ENCODE data around the gene ACTR6. TPM values are rescaled to one million over a fixed set of nuclear protein-coding genes. Genes with fewer than 3 reads are reported as not detected.

The ACTR6 gene
- total RNA-seq, 1 experiment from 2014 or later, result 34.9 TPM

DNA sequence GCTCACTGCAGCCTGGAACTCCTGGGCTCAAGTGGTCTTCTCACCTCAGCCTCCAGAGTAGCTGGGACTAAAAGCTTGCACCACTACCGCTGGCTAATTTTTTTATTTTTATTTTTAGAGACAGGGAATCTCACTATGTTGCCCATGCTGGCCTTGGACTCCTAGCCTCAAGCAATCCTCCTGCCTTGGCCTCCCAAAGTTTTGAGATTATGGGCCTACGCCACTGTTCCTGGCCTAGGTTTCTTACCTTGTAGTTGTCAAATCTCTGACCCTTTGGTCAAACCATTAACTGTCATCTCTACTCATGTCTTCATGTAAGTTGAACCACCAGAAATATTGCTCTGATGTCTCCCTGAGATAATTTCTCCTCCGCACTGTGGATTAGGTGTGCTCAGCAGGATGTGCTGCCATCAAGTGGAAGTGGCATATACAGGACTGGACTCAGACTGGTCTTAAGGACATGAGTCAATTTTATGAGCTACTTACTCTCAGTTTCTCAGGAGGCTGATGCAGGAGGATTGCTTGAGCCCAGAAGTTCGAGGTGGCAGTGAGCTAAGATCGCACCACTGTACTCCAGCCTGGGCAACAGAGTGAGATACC is 28.5 kb downstream of the ACTR6 start:
- Mint-ChIP-seq H3K27me3 (ENCODE audit: low read depth) (no peaks in the 10 kb centered on the region), H3K4me3 (no peak overlapping the region), H3K9me3 (no peaks in the 10 kb centered on the region), H3K36me3 (ENCODE audit: insufficient read depth in 1 of 3, low read depth in 3 of 3) (peaks cover 0 to 21% (median 5%) of the 10 kb centered on the region in 3 experiments; a peak in 3 of 7 replicates), H3K4me1 (0 out of 4 replicates have a peak, but pooled peaks cover 0 to 1% of the 10 kb centered on the region in 2 experiments), H3K27ac (peak overlapping the region in 1 of 3 experiments; percentile 9; a peak in 1 of 7 replicates)
- Histone ChIP-seq H3K27me3 (ENCODE audit: insufficient read depth, low read length) (no peaks in the 10 kb centered on the region), H3K4me1 (ENCODE audit: insufficient read depth, low read length) (no peaks in the 10 kb centered on the region), H2BK15ac (ENCODE audit: low read depth, low read length) (no peak overlapping the region), H4K8ac (replicated peaks; ENCODE audit: insufficient read length, low read depth, low read length) (no peak overlapping the region), H3K27ac (ENCODE audit: insufficient read length, low read depth, low read length) (no peak overlapping the region), H2BK20ac (ENCODE audit: low read depth, low read length, poor library complexity, severe bottlenecking) (no peak overlapping the region), H3K18ac (ENCODE audit: insufficient read length, low read depth, low read length) (no peak overlapping the region), H3K79me2 (ENCODE audit: insufficient read depth, low read length) (no peaks in the 10 kb centered on the region), H2BK120ac (ENCODE audit: low read depth, low read length, poor library complexity, severe bottlenecking) (no peak overlapping the region), H3T11ph (ENCODE audit: low read length) (no peak overlapping the region), H4K20me1 (ENCODE audit: control insufficient read depth, insufficient read depth, insufficient read length) (no peaks in the 10 kb centered on the region), H3K4ac (ENCODE audit: low read depth, low read length) (no peak overlapping the region), H2BK12ac (ENCODE audit: insufficient read length, low read depth, low read length) (no peak overlapping the region), H2AFZ (ENCODE audit: low read length) (no peak overlapping the region), H2AK5ac (ENCODE audit: insufficient read length, low read length) (no peak overlapping the region), H4K5ac (ENCODE audit: insufficient read length, low read depth, low read length) (no peak overlapping the region), H3K9ac (ENCODE audit: extremely low read depth, insufficient read length, low read length) (no peak overlapping the region), H3K56ac (ENCODE audit: insufficient read length, low read depth, low read length) (no peak overlapping the region), H3K23me2 (ENCODE audit: insufficient read length, low read depth, low read length, poor library complexity, severe bottlenecking) (no peaks in the 10 kb centered on the region), H2BK5ac (ENCODE audit: insufficient read length, low read length) (no peak overlapping the region), H4K91ac (ENCODE audit: insufficient read length, low read depth, low read length) (no peak overlapping the region), H3K23ac (ENCODE audit: insufficient read length, low read depth, low read length) (no peak overlapping the region), H3K4me2 (ENCODE audit: insufficient read depth, insufficient read length, low read length) (no peak overlapping the region), H3K79me1 (ENCODE audit: insufficient read depth, low read depth, low read length, poor library complexity, severe bottlenecking) (no peaks in the 10 kb centered on the region), H3K9me3 (ENCODE audit: control insufficient read depth, low read depth, low read length) (no peaks in the 10 kb centered on the region), H3K14ac (ENCODE audit: insufficient read depth, low read length) (no peak overlapping the region)
- WGBS (ENCODE audit: extremely low coverage, insufficient read length, low lambda C conversion rate), result no CpG with 5 or more reads among the region's 5 CpGs
- DNase-seq, result no peak
- TF ChIP-seq, protein P1, sequence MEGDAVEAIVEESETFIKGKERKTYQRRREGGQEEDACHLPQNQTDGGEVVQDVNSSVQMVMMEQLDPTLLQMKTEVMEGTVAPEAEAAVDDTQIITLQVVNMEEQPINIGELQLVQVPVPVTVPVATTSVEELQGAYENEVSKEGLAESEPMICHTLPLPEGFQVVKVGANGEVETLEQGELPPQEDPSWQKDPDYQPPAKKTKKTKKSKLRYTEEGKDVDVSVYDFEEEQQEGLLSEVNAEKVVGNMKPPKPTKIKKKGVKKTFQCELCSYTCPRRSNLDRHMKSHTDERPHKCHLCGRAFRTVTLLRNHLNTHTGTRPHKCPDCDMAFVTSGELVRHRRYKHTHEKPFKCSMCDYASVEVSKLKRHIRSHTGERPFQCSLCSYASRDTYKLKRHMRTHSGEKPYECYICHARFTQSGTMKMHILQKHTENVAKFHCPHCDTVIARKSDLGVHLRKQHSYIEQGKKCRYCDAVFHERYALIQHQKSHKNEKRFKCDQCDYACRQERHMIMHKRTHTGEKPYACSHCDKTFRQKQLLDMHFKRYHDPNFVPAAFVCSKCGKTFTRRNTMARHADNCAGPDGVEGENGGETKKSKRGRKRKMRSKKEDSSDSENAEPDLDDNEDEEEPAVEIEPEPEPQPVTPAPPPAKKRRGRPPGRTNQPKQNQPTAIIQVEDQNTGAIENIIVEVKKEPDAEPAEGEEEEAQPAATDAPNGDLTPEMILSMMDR (conservative IDR thresholded peaks at IDR 0.05), result no peak
